ENCODE data around the gene FOXA1. TPM values are rescaled to one million over a fixed set of nuclear protein-coding genes. Genes with fewer than 3 reads are reported as not detected.

FOXA1 gene
- total and polyA plus RNA-seq, 2 of the 8 experiments (the other 6 are each of a cell fraction or from before 2014, with no cell fraction given) = 0.08 to 0.20 TPM

DNA sequence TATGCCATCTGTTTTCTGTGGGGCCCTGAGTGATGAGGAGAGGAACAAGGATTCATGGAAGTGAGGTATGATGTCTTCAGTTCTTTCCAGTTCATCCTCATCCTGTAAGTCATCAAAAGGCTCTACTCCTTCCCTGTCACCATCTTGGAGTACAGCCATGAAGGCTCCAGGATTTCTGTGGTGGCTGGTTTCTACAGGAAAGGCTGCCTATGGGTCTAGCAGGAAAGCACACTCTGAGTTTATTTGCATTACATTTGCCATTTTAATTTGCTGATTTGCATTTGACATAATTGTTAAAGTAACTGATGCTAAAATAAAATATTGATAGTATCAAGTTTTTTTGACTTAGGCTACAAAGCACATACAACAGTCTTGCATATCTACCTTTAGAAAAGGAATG is 11.6 kb upstream of the FOXA1 start (continued):
- TF ChIP-seq, protein P1, sequence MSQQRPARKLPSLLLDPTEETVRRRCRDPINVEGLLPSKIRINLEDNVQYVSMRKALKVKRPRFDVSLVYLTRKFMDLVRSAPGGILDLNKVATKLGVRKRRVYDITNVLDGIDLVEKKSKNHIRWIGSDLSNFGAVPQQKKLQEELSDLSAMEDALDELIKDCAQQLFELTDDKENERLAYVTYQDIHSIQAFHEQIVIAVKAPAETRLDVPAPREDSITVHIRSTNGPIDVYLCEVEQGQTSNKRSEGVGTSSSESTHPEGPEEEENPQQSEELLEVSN (IDR thresholded peaks at IDR 0.05) = no peak
- TF ChIP-seq SAP30 (IDR thresholded peaks at IDR 0.05; ENCODE audit: insufficient read depth, insufficient replicate concordance, low read length) (no peak), EGR1 (IDR thresholded peaks at IDR 0.05; ENCODE audit: borderline replicate concordance, low read depth, low read length) (no peak), PHF8 (conservative IDR thresholded peaks at IDR 0.05; ENCODE audit: low read depth, low read length) (no peak)
